Neutrophil (primary cell): Measurements from ENCODE around the gene CEP164.
"Not testable (repeated sequence)": the region's sequence is repeated elsewhere in the genome, so short reads cannot be mapped to it uniquely, and the experiment has no call there.

Experiments used
- H3K27ac ChIP-seq: fragments of 200-600 bp; sonication (generic); 2 replicates; pipeline ENCODE4 v1.5.1; 2016; ENCODE audit warnings: mild to moderate bottlenecking, moderate library complexity
- H3K27me3 ChIP-seq: fragments of 200-600 bp; sonication (generic); 2 replicates; pipeline ENCODE4 v1.6.0; 2016; ENCODE audit warnings: mild to moderate bottlenecking
- H3K36me3 ChIP-seq: fragments of 200-600 bp; sonication (generic); 2 replicates; pipeline ENCODE4 v1.5.1; 2017
- H3K4me1 ChIP-seq, 2 experiments: fragments of 200-600 bp in 1 of 2; sonication (generic) in 1 of 2; 1 replicate in 1 of 2; 2 replicates in 1 of 2; pipeline versions ENCODE4 v1.5.1 to v1.6.1; 2013 to 2016; ENCODE audit warnings: low read depth in 1 of 2, low read length in 1 of 2, mild to moderate bottlenecking in 1 of 2, moderate library complexity in 1 of 2; ENCODE audit not compliant: control insufficient read depth in 1 of 2, insufficient read depth in 1 of 2
- H3K4me3 ChIP-seq, 2 experiments: fragments of 200-600 bp in 1 of 2; sonication (generic) in 1 of 2; 1 replicate in 1 of 2; 2 replicates in 1 of 2; pipeline ENCODE4 v1.5.1; 2013 to 2016; ENCODE audit warnings: low read depth in 1 of 2, low read length in 1 of 2, mild to moderate bottlenecking in 1 of 2, moderate library complexity in 1 of 2
- H3K9me3 ChIP-seq: fragments of 200-600 bp; sonication (generic); 2 replicates; pipeline ENCODE4 v1.5.1; 2016
- CTCF ChIP-seq: fragments of 200-600 bp; sonication (generic); IDR thresholded peaks from 2 replicates; pipeline ENCODE4 v1.5.1; 2016; ENCODE audit warnings: antibody characterized with exemption

The CEP164 gene

DNA sequence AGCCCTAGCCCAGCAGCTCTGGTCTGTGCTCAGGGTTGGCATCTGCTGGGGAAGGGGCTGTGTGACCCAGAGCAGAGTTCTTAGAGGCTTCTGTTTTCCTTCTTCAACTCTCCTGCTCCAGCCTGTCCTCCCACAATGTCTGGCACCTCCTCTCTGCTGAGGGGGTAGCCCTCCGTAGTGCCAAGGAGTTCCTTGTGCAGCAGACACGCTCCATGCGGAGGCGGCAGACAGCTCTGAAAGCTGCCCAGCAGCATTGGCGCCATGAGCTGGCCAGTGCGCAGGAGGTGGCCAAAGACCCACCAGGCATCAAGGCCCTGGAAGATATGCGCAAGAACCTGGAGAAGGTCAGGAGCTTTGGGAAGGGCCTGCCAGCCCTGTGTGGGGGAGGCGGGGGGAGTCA lies 69.3 kb downstream of the CEP164 start:
- Histone ChIP-seq H3K9me3 (no peaks in the 10 kb centered on the region), H3K4me3 (no peak overlapping the region), H3K36me3 (peaks cover 47% of the 10 kb centered on the region), H3K27ac (no peak overlapping the region), H3K27me3 (no peaks in the 10 kb centered on the region), H3K4me1 (no peaks in the 10 kb centered on the region)
- no peak for TF ChIP-seq CTCF

GRCh38 chr11:117398618-117399017 lies 71.0 kb downstream of the CEP164 start:
- H3K4me1 ChIP-seq, H3K9me3 ChIP-seq, H3K4me3 ChIP-seq, H3K27me3 ChIP-seq, H3K27ac ChIP-seq: not testable (repeated sequence)
- peaks cover 35% of the 10 kb centered on the region for H3K36me3 ChIP-seq

DNA sequence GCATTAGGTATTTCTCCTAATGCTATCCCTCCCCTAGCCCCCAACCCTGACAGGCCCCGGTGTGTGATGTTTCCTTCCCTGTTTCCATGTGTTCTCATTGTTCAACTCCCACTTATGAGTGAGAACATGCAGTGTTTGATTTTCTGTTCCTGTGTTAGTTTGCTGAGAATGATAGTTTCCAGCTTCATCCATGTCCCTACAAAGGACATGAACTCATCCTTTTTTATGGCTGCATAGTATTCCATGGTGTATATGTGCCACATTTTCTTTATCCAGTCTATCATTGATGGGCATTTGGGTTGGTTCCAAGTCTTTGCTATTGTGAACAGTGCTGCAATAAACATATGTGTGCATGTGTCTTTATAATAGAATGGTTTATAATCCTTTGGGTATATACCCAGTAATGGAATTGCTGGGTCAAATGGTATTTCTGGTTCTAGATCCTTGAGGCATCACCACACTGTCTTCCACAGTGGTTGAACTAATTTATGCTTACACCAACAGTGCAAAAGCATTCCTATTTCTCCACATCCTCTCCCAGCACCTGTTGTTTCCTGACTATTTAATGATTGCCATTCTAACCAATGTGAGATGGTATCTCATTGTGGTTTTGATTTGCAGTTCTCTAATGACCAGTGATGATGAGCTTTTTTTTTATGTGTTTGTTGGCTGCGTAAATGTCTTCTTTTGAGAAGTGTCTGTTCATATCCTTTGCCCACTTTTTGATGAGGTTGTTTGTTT lies 71.6 kb downstream of the CEP164 start:
- peaks cover 28% of the 10 kb centered on the region for H3K36me3 ChIP-seq
- not testable (repeated sequence) for H3K4me1 ChIP-seq, H3K27me3 ChIP-seq, H3K27ac ChIP-seq, H3K9me3 ChIP-seq, H3K4me3 ChIP-seq

GRCh38 chr11:117405898-117406297 lies 78.2 kb downstream of the CEP164 start:
- H3K27ac ChIP-seq, H3K4me1 ChIP-seq, H3K36me3 ChIP-seq, H3K9me3 ChIP-seq, H3K27me3 ChIP-seq, H3K4me3 ChIP-seq: not testable (repeated sequence)

GRCh38 chr11:117407016-117407415 lies 79.4 kb downstream of the CEP164 start:
- Histone ChIP-seq H3K27me3 (no peaks in the 10 kb centered on the region), H3K27ac (no peak overlapping the region), H3K36me3 (peaks cover 10% of the 10 kb centered on the region), H3K4me1 (peaks cover 0 to 4% of the 10 kb centered on the region in 2 experiments), H3K9me3 (no peaks in the 10 kb centered on the region), H3K4me3 (no peak overlapping the region)
- no peak for TF ChIP-seq CTCF

- Histone ChIP-seq H3K27me3 (no peaks in the 10 kb centered on the region), H3K4me3 (no peak overlapping the region), H3K27ac (no peak overlapping the region), H3K36me3 (peaks cover 10% of the 10 kb centered on the region), H3K9me3 (no peaks in the 10 kb centered on the region), H3K4me1 (peaks cover 0 to 4% of the 10 kb centered on the region in 2 experiments)
- no peak for TF ChIP-seq CTCF
These were observed 80.7 kb downstream of the CEP164 start for GRCh38 chr11:117408356-117408755.

GRCh38 chr11:117409511-117409910 lies 81.9 kb downstream of the CEP164 start:
- Histone ChIP-seq H3K9me3 (no peaks in the 10 kb centered on the region), H3K27ac (no peak overlapping the region), H3K4me3 (no peak overlapping the region), H3K36me3 (peaks cover 8% of the 10 kb centered on the region), H3K27me3 (no peaks in the 10 kb centered on the region), H3K4me1 (peaks cover 0 to 4% of the 10 kb centered on the region in 2 experiments)
- no peak for TF ChIP-seq CTCF
